DND-41 (cell line): ENCODE measurements around the gene FMN1.
A peak's percentile ranks its signal among the peaks of the same experiment; 100 is the strongest.

Source experiments
- ATAC-seq: fragments of 200-7000 bp; cut with Tn5 transposase; 3 replicates; pipeline ENCODE4 v1.9.1; 2021; ENCODE audit warnings: low read depth; ENCODE audit not compliant: insufficient read depth
- DNase-seq: peaks from one replicate; pipeline ENCODE4 v3.0.0-alpha.2; 2020
- H2AFZ ChIP-seq: 2 replicates; pipeline ENCODE4 v1.6.0; 2012; ENCODE audit warnings: low read depth, low read length
- H3K27ac ChIP-seq: 2 replicates; pipeline ENCODE4 v1.5.1; 2012; ENCODE audit warnings: low read length, inconsistent platforms
- H3K27me3 ChIP-seq: fragments of 200-600 bp; sonication (generic); 2 replicates; pipeline ENCODE4 v1.6.0; 2012; ENCODE audit warnings: low read length, mild to moderate bottlenecking, inconsistent platforms; ENCODE audit not compliant: insufficient read depth, poor library complexity
- H3K36me3 ChIP-seq: 2 replicates; pipeline ENCODE4 v1.5.1; 2012; ENCODE audit warnings: low read length, inconsistent platforms; ENCODE audit not compliant: insufficient read depth
- H3K4me1 ChIP-seq: 2 replicates; pipeline ENCODE4 v1.5.1; 2012; ENCODE audit warnings: mild to moderate bottlenecking, low read length; ENCODE audit not compliant: insufficient read depth
- H3K4me2 ChIP-seq: 2 replicates; pipeline ENCODE4 v1.6.0; 2012; ENCODE audit warnings: mild to moderate bottlenecking, moderate library complexity, low read length, inconsistent platforms; ENCODE audit not compliant: insufficient read depth
- H3K4me3 ChIP-seq, 2 experiments: fragments of 200-600 bp in 1 of 2; shearing (Covaris generic) in 1 of 2; 2 replicates each; pipeline ENCODE4 v1.5.1; 2012 to 2016; ENCODE audit warnings: inconsistent platforms in 2 of 2, low read length in 2 of 2, mild to moderate bottlenecking in 2 of 2, low read depth in 1 of 2, moderate library complexity in 1 of 2
- H3K79me2 ChIP-seq: 2 replicates; pipeline ENCODE4 v1.6.0; 2012; ENCODE audit warnings: low read length, inconsistent platforms; ENCODE audit not compliant: insufficient read depth
- H3K9ac ChIP-seq: 2 replicates; pipeline ENCODE4 v1.6.0; 2012; ENCODE audit warnings: low read depth, mild to moderate bottlenecking, inconsistent platforms, low read length, moderate library complexity
- H3K9me3 ChIP-seq: 2 replicates; pipeline ENCODE4 v1.5.1; 2012; ENCODE audit warnings: low read length, moderate library complexity, mild to moderate bottlenecking, inconsistent platforms; ENCODE audit not compliant: insufficient read depth, severe bottlenecking
- H4K20me1 ChIP-seq: 2 replicates; pipeline ENCODE4 v1.6.0; 2012; ENCODE audit warnings: low read length; ENCODE audit not compliant: insufficient read depth
- EZH2 ChIP-seq: IDR thresholded peaks from 3 replicates; pipeline ENCODE4 v1.6.1; 2012; ENCODE audit warnings: borderline replicate concordance, low read depth, mild to moderate bottlenecking, moderate library complexity, low read length, inconsistent platforms; ENCODE audit not compliant: severe bottlenecking
- TF ChIP-seq, protein P1 (sequence below): IDR thresholded peaks from 2 replicates; pipeline ENCODE4 v1.5.1; 2012; ENCODE audit warnings: borderline replicate concordance, low read length, moderate library complexity, mild to moderate bottlenecking; ENCODE audit not compliant: poor library complexity, severe bottlenecking; ENCODE audit errors: extremely low read depth

The FMN1 gene

GRCh38 chr15:33234020-33234461, 39.5 kb upstream of the FMN1 start:
- Histone ChIP-seq H3K79me2 (no peaks in the 10 kb centered on the region), H3K4me2 (no peak overlapping the region), H3K27me3 (no peaks in the 10 kb centered on the region), H2AFZ (no peak overlapping the region), H3K4me1 (no peaks in the 10 kb centered on the region), H3K9ac (no peak overlapping the region), H3K4me3 (no peak overlapping the region), H3K36me3 (no peaks in the 10 kb centered on the region), H3K27ac (no peak overlapping the region), H3K9me3 (no peaks in the 10 kb centered on the region), H4K20me1 (no peaks in the 10 kb centered on the region)
- no peak for DNase-seq
- ATAC-seq: no peak
- TF ChIP-seq, protein P1, sequence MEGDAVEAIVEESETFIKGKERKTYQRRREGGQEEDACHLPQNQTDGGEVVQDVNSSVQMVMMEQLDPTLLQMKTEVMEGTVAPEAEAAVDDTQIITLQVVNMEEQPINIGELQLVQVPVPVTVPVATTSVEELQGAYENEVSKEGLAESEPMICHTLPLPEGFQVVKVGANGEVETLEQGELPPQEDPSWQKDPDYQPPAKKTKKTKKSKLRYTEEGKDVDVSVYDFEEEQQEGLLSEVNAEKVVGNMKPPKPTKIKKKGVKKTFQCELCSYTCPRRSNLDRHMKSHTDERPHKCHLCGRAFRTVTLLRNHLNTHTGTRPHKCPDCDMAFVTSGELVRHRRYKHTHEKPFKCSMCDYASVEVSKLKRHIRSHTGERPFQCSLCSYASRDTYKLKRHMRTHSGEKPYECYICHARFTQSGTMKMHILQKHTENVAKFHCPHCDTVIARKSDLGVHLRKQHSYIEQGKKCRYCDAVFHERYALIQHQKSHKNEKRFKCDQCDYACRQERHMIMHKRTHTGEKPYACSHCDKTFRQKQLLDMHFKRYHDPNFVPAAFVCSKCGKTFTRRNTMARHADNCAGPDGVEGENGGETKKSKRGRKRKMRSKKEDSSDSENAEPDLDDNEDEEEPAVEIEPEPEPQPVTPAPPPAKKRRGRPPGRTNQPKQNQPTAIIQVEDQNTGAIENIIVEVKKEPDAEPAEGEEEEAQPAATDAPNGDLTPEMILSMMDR: peak; percentile 59
- no peak for TF ChIP-seq EZH2

GRCh38 chr15:33226559-33227181, 32.2 kb upstream of the FMN1 start:
- Histone ChIP-seq H3K27me3 (no peaks in the 10 kb centered on the region), H3K4me1 (peaks cover 15% of the 10 kb centered on the region), H3K9me3 (no peaks in the 10 kb centered on the region), H3K36me3 (no peaks in the 10 kb centered on the region), H3K79me2 (no peaks in the 10 kb centered on the region), H4K20me1 (no peaks in the 10 kb centered on the region), H3K4me2 (no peak overlapping the region), H3K9ac (no peak overlapping the region), H2AFZ (no peak overlapping the region), H3K4me3 (no peak overlapping the region), H3K27ac (no peak overlapping the region)
- TF ChIP-seq EZH2: no peak
- TF ChIP-seq, protein P1: peak; percentile 61
- DNase-seq: peak; percentile 70
- ATAC-seq: peak; percentile 97

- H3K4me1 ChIP-seq: no peaks in the 10 kb centered on the region
- no peaks in the 10 kb centered on the region for H4K20me1 ChIP-seq
- H3K4me3 ChIP-seq: no peak overlapping the region
- no peaks in the 10 kb centered on the region for H3K27me3 ChIP-seq
- no peak overlapping the region for H2AFZ ChIP-seq
- no peak overlapping the region for H3K4me2 ChIP-seq
- no peak for DNase-seq
- H3K9ac ChIP-seq: no peak overlapping the region
- no peaks in the 10 kb centered on the region for H3K36me3 ChIP-seq
- H3K9me3 ChIP-seq: no peaks in the 10 kb centered on the region
- H3K79me2 ChIP-seq: no peaks in the 10 kb centered on the region
- TF ChIP-seq EZH2: no peak
- TF ChIP-seq, protein P1: no peak
- H3K27ac ChIP-seq: no peak overlapping the region
- ATAC-seq: no peak
Measured at GRCh38 chr15:33218071-33218491, 23.6 kb upstream of the FMN1 start.
